AML-193 (cell line): ENCODE data around the gene FXN.
"Not testable (repeated sequence)": the region's sequence is repeated elsewhere in the genome, so short reads cannot be mapped to it uniquely, and the experiment has no call there.

ENCODE experiments used
- DNase-seq, 2 experiments: peaks; one replicate each; lab custom pipeline; 2025; lab: John Stamatoyannopoulos, UW

FXN gene

DNA sequence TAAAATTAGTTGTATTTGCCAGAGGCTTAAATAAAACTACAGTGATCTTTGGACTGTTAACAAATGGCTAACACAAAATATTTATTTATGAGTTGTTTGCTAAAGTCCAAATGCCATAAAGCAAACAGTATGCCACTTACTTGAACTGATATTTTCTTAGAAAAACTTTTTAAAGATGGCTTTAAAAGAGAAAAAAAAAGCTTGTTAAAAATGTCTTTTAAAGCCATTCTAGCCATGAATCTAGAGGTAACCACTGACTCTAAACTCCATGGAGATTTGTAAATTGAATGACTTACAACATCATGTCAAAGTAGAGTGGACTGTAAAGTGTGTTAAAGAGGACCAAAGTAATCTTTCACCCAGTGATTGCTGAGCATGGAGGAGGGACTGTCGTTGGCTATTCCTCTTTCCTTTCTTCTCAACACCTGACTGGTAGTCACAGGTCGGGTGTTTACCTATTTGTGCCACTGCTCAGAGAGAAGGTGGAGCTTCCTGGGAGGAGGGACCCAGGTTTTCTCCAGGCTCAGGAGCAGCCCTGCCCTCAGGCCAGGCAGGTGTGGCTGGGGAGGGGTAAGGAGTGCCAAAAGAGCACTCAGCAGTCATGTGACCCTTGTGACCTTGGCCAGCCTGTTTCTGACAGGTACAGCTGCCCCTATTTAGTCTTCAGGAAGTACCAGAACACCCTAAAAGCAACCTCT lies 69.4 kb downstream of the FXN start:
- DNase-seq, result no peak

DNA sequence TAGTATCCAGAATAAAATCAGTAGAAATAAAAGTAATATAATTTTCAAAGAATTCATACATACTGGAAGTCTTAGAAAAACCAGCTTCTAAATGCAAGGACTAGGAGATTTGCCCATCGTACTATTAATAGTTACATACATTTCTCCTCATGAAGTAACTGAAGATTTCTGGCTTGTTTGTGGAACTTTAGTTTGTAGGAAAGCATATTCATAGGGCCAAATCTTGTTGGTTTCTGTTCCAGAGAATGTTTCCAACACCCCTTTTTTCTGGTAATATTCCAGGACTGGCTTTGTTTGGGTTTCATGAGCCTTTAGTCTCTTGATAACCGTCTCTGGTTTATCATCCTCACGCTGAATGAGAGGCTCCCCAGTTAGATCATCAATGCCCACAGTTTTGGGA lies 72.2 kb downstream of the FXN start:
- DNase-seq, result no peak

DNA sequence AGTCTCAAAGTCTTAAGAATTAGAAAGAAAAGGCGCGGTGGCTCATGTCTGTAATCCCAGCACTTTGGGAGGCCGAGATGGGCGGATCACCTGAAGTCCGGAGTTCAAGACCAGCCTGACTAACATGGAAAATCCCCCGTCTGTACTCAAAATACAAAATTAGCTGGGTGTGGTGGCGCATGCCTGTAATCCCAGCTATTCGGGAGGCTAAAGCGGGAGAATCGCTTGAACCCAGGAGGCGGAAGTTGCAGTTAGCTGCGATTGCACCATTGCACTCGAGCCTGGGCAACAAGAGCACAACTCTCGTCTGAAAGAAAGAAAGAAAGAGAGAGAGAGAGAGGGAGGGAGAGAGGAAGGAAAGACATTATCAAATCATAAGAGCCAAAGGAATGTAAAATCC lies 73.2 kb downstream of the FXN start:
- DNase-seq, result not testable (repeated sequence)

DNA sequence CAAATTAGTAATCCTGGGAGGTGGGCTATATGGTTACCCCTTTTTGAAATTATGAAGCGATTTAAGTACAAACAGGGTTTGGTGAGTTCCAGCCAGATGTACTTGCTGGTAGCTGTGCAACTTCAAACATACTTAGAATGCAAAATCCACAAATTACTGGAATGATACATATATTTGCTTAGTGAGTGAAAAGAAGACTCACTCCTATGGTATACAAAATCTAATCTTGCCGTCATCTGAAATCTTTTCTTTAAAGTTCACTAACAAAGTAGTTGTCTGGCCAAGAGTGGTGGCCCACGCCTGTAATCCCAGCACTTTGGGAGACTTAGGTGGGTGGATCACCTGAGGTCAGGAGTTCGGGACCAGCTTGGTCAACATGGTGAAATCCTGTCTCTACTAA lies 73.6 kb downstream of the FXN start:
- no peak for DNase-seq

DNA sequence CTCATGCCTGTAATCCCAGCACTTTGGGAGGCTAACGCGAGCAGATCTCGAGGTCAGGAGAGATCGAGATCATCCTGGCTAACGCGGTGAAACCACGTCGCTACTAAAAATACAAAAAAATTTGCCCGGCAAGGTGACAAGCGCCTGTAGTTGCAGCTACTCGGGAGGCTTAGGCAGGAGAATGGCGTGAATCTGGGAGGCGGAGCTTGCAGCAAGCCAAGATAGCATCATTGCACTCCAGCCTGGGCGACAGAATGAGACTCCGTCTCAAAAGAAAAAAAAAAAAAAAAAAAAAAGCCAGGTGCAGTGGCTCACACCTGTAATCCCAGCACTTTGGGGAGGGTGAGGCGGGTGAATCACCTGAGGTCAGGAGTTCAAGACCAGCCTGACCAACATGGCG lies 77.1 kb downstream of the FXN start:
- not testable (repeated sequence) for DNase-seq

DNA sequence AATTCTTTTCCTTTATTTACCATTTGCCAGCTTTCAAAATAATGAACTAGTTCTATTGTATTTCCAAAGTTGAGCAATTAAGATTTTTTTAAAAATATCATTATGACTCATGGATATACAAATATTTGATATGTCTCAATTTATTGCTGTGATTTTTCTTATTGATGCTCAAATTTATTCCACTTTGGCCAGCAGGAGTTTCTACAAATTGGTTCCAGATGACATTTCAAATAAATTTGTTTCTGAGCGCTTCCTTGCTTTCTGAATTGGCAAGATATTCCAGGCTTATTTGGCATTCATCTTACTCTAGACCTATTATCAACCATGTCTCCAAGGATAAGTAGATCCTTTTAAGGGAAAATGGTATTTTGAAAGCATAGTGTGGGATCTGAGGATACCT lies 80.1 kb downstream of the FXN start:
- DNase-seq, result no peak

DNA sequence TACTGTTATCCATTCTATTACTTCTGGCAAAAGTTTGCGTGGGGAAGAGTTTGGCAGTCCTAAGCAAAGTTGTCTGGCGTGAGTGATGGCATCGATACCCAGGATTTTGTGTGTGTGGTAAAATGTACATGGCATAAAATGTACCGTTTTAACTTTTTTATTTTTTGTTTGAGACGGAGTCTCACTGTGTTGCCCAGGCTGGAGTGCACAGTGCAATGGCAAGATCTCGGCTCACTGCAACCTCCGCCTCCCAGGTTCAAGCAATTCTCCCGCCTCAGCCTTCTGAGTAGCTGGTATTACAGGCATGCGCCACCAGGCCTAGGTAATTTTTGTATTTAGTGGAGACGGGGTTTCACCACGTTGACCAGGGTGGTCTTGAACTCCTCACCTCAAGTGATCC lies 83.1 kb downstream of the FXN start:
- DNase-seq, result no peak

DNA sequence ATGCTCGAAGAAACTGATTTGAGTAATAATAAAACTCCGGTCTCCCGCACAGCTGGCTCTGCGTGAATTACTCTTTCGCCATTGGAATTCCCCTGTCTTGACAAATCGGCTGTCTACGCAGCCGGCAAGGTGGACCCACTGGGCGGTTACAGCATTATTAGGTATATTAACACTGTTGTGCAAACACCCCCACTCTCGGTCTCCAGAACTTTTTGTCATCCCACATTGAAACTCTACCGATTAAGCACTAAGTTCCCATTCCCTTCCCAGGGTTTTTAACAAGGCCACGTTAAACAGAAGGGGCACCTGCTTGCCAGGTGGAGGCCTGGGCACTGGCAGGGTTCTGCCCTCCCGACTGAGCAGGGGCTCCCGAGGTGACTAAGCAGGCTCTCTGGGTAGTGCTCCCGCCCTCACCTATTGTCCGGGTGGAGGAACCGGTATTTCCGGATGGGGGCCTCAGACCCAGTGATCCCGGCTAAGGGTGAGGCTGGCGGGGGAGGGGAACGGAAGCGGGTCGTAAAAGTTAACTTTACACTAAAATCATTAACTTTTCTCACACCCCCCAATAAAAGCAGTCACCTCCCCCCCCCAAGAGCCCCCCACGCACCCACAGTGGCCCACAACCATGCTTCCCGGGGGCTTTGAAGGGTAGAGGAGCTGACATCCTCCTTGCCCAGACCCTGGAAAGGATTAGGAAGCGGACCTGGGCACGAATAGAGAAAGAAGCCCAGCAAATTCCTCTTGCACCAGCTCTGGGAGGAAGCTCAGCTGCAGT lies 85.0 kb downstream of the FXN start:
- DNase-seq, result no peak

DNA sequence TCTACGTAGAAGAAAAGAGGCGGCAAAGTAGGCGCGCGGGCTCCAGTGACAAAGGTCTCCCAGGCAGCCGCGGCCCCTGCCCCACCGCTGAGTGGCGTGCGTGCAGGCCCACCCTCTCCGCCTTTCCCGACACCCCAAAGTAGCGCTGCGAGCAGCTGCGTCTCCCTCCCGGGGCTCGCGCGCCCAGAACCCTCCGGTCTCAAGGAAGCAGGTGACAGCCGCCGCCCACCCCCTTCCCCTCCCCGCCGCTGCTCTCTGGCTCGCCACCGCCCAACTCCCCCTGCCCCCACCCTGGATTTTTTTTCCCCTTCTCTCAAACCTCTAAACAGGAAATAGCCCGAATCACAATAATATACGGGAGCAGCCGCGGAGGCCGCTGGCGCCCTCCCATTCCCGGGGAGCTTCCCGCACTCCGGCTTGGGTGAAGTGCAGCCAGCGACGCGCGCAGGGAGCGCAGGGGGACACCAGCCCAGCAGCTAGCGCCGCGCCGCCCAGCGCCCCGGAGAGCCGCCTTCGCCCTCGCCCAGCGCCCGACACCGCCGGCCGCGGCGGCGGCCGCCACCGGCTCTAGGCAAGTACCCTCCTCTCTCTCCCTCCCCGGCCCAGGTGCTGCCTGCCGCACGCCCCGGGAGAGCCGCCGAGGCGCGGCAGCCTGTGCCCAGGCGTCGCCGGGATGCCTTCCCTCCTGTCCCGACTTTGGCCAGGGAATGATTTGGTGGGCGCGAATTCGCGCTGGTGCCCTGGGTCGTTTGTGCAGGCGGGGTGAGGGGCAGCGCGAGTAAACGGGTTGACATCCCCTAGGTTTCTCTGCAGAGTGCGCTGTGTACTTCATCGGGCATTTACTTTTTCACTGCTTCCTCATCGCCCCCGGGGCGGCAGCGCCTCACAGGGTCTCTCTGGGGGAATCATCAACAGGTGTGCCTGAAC lies 85.9 kb downstream of the FXN start:
- peak; percentile 21 to 39 for DNase-seq

DNA sequence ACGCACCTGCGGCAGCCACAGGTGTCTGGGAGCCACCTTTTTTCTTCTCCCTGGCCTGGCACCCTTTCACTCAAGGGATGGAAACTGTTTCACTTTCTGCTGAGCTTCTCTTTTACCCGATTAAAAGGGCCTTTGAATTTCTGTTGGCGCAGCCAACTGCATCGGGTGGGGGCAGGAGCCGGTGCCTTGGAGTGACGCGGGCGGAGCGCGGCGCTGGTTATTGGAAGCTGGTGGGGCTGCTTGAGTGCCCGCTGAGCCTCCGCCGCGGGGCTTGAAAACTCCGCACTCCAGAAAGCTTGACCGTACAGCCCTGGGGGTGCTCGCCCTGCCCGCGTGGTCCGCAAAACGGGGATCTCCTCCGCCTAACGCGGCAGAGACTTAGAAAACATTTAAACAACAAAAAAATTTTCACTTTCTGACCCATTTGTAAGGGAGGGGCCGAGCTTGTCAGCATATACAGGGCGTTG lies 86.6 kb downstream of the FXN start:
- peak in 1 of 2 experiments; percentile 36 for DNase-seq

DNA sequence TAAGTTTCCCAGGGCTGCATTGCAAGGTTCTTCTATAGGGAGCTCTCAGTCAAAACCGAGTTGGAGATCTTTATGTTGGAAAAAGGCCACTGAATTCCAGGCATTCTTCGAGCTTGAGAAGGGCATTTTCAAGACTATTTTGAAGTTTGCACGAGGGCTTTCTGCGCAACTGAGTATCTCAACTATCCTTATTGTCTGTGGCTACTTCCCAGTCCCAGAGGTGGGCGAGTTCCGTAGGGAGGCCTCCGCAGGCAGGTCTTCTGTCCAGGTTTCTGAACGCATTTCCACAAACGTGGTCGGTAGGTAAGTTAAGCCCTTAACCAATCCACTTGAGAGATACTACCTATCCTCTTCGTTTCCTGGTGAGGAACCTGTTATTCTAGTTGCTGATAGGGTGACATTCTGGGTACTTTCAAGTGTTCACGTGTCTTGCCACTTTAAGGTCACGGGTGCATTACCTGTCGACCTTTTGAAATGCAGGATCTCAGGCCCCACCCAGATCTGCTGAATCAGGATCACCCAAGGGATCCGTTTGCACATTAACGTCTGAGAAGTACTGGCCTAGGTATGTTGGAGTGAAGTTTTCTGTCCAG lies 87.1 kb downstream of the FXN start:
- peak in 1 of 2 experiments; percentile 7 for DNase-seq

DNA sequence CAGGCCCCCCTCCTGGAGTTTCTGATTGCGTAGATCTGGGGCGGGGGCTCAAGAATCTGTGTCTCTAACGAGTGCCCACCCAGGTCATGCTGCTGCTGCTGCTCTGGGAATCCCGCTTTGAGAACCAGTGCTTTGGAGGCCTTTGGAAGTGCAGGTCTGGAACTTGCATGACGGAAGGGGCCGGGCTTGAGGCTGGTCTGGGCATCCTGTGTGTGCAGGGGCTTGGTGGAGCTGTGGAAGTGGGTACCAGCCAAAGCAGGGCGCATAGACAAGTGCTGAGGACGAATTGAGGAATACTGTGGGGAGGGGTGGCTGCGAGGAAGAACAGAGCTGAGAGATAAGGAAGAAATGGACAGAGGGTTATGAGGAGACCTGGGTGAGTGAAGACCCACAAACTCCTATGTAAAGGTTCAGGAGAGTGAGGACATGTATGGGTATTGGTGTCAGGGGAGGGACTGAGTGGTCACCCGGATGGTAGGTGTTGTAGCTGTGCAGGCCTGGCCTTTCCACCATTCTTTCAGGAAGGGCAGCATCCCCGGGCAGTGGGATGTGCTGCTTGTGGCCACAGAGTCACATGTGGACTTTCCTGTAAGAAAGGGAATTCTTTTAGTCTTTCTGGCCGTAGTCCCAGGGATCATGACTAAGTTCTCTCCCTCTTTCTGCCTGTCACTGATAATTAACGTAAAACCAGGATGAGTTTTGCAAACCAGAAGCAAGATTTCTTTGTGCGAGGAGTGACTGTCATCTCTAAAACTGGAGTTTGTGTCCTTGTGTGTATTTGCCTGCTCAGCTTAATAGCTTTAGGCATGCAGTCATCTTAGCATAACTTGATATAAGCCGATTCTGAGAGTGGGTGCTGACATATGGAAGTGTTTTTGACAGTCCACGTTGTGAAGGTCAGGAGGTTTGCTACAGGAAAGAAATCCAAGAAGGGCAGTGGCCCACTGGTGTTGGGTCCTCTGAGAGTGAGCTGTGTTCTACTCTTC lies 95.2 kb downstream of the FXN start:
- no peak for DNase-seq

DNA sequence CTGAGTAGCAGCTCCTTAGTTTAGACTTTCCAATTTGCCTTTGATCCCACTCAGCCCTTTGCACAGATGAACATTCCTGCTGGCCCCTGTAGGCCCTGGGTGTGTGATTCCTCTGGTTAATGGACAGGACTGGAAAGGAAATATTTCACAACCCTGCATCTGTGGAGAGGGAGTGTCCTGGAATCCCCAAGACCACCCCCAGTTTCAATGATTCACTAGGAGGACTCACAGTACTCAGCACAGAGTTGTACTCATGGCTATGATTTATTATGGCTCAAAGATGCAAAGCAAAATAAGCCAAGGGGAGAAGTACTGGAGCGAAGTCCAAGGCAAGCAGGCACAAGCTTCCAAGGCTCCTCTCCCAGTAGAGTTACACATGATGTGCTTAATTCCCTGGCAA lies 96.1 kb downstream of the FXN start:
- no peak for DNase-seq

DNA sequence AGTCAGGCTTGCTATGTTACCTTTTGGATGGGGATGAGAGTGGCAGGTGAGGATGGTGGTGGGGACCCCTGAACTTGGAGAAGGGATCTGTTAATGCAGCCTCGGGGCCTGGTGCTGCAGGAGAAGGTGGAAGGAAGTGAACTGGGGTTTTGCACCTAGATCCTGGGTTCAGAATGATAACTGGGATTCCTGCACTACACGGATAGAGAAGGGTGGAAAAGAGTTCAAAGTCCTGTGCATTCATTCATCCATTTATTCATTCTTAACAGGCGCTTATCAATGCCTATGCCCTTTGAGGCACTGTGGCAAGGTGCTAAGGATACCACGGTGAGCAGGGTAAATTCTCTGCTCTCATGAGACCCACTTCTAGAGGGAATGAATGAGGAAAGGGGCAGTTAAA lies 96.8 kb downstream of the FXN start:
- DNase-seq, result no peak

DNA sequence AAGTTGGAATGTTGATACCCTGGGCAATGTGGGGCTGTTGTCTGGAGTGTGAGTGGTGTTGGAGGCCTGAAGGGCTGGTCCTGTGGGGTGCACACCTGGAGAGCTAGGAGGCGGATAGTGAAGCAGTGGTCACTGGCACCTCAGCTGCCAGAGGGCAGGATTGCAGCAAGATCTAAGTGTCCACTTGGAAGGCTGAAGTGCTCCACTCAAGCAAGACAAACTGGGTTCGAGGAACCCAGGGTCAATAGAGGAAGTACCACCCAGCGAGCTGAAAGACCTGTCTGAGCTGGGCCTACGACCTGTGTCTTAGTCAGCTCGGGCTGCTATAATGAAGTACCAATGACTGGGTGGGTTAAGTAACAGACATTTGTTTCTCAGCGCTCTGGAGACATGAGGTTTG lies 98.9 kb downstream of the FXN start:
- DNase-seq, result no peak

DNA sequence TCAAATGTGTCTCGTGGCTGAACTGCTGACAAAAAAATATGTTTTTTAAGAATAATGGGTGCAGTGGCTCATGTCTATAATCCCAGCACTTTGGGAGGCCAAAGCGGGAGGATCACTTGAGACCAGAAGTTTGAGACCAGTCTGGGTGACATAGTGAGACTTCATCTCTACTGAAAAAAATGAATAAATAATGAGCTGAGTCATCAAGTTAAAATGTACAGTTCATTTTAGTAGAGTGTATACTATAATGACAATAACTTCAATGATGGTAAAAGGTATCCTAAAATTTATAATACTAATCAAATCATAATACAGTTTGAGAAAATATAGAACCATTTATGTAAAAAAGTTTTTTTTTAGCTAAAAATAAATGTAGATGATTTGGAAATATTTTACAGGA lies 100.6 kb downstream of the FXN start:
- DNase-seq, result no peak

DNA sequence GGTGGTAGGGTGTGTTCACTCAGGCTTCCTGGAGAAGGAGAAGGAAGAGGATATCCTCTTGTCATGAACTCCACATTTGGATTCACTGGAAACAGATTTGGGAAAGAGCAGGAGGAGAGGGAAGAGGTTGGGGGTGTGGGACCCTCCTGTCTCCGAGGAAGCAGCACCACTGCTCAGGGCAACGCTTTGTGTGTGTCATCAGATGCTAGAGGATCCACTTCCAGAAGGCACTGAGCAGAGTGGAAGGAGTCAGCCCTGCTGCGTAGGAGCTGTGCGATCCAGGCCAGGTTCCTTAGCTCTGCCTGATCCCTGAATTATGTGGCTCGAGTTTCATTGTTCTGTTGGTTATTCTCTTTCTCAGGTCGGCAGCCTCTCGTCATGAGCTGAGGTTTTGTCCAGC lies 101.2 kb downstream of the FXN start:
- no peak for DNase-seq

DNA sequence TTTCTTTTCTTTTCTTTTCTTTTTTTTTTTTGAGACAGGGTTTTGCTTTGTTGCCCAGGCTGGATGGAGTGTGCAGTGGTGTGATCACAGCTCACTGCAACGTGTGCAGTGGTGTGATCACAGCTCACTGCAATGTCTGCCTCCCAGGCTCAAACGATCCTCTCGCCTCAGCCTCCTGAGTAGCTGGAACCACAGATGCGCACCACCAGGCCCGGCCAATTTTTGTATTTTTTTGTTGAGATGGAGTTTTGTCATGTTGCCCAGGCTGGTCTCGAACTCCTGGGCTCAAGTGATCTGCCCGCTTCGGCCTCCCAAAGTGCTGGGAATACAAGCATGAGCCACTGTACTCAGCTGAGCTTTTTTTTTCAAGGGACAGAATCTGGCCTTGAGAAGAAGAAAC lies 101.8 kb downstream of the FXN start:
- no peak for DNase-seq

DNA sequence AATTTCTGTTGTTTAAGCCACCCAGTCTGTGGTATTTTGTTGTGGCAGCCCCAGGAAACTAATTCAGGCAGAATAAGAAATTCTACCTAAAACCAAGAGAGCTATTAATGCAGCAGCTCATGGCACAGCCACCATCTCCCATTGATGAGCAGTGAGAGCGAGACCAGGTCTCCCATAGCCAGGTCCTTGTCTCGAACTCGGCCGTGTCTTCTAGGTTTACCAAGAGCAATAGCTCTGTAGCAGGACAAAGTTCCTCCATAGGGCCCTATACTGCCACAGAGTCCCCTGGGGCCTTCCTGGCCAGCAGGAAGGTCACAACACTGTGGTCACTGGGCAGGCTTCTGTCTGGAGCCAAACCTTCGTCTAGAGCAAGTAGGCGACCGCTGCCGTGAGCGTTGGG lies 104.0 kb downstream of the FXN start:
- no peak for DNase-seq

DNA sequence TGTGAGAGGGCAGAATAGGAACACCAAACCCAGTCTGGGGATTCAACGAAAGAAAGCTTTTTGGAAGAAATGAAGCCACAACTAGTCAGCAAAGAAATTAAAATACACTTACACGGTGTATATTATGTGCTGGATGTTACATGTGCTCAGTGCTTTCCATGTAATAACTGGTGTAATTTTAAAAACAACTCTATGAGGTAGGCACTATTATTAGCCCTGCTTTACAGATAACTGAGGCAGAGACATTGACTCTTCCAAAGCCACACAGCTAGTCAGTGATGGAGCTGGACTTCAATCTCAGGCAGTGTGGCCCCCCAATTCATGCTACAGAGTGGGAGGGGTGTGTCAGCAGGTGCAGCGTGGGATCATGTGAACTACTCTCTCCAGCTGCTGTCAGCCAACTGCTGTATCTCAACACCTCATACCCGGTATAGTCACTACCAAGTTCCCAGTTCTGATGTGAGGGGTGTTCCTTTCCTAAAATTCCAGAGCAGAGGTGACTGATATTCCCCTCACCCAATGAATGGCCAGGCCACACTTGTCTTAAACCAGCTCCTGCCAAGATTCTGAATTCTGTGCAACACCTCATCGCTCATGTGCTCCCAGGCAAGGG lies 104.7 kb downstream of the FXN start:
- no peak for DNase-seq
